ENCODE results near the gene SCGB3A1.
A peak's percentile ranks its signal among the peaks of the same experiment; 100 is the strongest.

SCGB3A1 gene

GRCh38 chr5:180605554-180606214 lies 14.4 kb upstream of the SCGB3A1 start:
- no peak overlapping the region for H3K4me3 ChIP-seq (ENCODE audit: low read depth, low read length)
- peak; percentile 27 for DNase-seq (ENCODE audit: low read depth)
- peak; percentile 90 for TF ChIP-seq CTCF (IDR thresholded peaks at IDR 0.05; ENCODE audit: low read depth, low read length, missing control alignments)

GRCh38 chr5:180604271-180604670 lies 13.0 kb upstream of the SCGB3A1 start:
- DNase-seq (ENCODE audit: low read depth), result no peak
- TF ChIP-seq CTCF (IDR thresholded peaks at IDR 0.05; ENCODE audit: low read depth, low read length, missing control alignments), result no peak
- H3K4me3 ChIP-seq (ENCODE audit: low read depth, low read length), result no peak overlapping the region

DNA sequence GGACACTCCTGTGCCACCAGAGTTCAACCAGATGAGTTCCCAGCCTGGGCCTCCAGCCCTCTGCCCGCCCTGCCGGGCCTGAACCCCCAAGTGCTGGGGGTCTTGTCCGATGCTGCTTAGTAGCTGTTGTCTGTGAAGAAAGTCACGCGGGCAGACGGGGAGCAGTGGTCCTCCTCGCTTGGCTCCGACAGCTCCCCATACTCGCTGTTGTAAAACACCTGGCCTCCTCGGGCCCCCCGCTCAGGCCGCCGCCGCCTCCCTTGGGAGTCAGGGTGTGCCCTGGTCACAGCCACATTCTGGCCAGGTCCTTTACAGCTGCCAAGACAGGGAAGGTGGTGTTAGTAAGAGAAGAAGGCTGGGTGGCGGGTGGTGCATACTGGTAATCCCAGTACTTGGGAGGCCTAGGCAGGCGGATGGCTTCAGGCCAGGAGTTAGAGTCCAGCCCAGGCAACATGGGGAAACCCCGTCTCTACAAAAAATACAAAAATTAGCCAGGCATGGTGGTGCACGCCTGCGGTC lies 11.8 kb upstream of the SCGB3A1 start:
- no peak for TF ChIP-seq CTCF (IDR thresholded peaks at IDR 0.05; ENCODE audit: low read depth, low read length, missing control alignments)
- no peak overlapping the region for H3K4me3 ChIP-seq (ENCODE audit: low read depth, low read length)
- DNase-seq (ENCODE audit: low read depth), result no peak

GRCh38 chr5:180602481-180603075 lies 11.3 kb upstream of the SCGB3A1 start:
- no peak for DNase-seq (ENCODE audit: low read depth)
- H3K4me3 ChIP-seq (ENCODE audit: low read depth, low read length), result no peak overlapping the region
- no peak for TF ChIP-seq CTCF (IDR thresholded peaks at IDR 0.05; ENCODE audit: low read depth, low read length, missing control alignments)

- H3K4me3 ChIP-seq (ENCODE audit: low read depth, low read length), result no peak overlapping the region
- TF ChIP-seq CTCF (IDR thresholded peaks at IDR 0.05; ENCODE audit: low read depth, low read length, missing control alignments), result no peak
- DNase-seq (ENCODE audit: low read depth), result no peak
Observed at GRCh38 chr5:180601591-180602480, 10.5 kb upstream of the SCGB3A1 start.

- no peak overlapping the region for H3K4me3 ChIP-seq (ENCODE audit: low read depth, low read length)
- no peak for DNase-seq (ENCODE audit: low read depth)
- TF ChIP-seq CTCF (IDR thresholded peaks at IDR 0.05; ENCODE audit: low read depth, low read length, missing control alignments), result no peak
Observed at GRCh38 chr5:180600554-180601041, 9.3 kb upstream of the SCGB3A1 start.

All from GM12864 (cell line).